Uterus (tissue), 2 donors: ENCODE data around the gene TRAF2.

ENCODE experiments used
- POLR2A ChIP-seq, 2 donors: fragments of 450-650 bp; IDR thresholded peaks; one replicate each; pipeline ENCODE4 v1.6.1; 2016; ENCODE audit warnings: antibody characterized with exemption in 2 of 2, mild to moderate bottlenecking in 1 of 2, moderate library complexity in 1 of 2
- TF ChIP-seq, protein P1 (sequence below), 4 experiments: fragments of 200-600 bp in 2 of 4; fragments of 450-650 bp in 2 of 4; sonication (generic) in 2 of 4; IDR thresholded peaks; one replicate each; pipeline ENCODE4 v1.5.1; 2016 to 2019; ENCODE audit warnings: antibody characterized with exemption in 4 of 4, mild to moderate bottlenecking in 2 of 4, moderate library complexity in 1 of 4

GRCh38 chr9:136850866-136851775 is 35.2 kb upstream of the TRAF2 start:
- TF ChIP-seq, protein P1, sequence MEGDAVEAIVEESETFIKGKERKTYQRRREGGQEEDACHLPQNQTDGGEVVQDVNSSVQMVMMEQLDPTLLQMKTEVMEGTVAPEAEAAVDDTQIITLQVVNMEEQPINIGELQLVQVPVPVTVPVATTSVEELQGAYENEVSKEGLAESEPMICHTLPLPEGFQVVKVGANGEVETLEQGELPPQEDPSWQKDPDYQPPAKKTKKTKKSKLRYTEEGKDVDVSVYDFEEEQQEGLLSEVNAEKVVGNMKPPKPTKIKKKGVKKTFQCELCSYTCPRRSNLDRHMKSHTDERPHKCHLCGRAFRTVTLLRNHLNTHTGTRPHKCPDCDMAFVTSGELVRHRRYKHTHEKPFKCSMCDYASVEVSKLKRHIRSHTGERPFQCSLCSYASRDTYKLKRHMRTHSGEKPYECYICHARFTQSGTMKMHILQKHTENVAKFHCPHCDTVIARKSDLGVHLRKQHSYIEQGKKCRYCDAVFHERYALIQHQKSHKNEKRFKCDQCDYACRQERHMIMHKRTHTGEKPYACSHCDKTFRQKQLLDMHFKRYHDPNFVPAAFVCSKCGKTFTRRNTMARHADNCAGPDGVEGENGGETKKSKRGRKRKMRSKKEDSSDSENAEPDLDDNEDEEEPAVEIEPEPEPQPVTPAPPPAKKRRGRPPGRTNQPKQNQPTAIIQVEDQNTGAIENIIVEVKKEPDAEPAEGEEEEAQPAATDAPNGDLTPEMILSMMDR (IDR thresholded peaks at IDR 0.05) = no peak
- TF ChIP-seq POLR2A (IDR thresholded peaks at IDR 0.05) = no peak
